ENCODE data around the gene ACYP2.

DNA sequence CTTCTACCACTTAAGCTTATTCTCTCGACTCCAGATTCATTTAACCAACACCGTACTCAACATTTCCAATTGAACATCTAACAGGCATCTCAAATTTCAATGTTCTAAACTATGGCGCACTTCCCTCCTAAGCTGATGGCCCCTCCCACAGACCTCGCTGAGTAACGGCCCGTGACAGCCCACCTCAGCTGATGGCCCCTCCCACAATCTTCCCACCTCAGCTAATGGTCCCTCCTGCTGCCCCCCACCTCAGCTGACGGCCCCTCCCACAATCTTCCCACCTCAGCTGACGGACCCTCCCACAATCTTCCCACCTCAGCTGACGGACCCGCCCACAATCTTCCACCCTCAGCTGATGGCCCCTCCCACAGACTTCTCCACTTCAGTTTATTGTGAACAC lies 197.7 kb downstream of the ACYP2 start:
- TF ChIP-seq EZH2 (IDR thresholded peaks at IDR 0.05; ENCODE audit: insufficient read depth, poor library complexity, severe bottlenecking) (no peak), EZH2phosphoT487 (IDR thresholded peaks at IDR 0.05; ENCODE audit: insufficient read depth, low read depth) (no peak)

Data from GM23248 (cell line).